GM19023 (cell line): ENCODE results near the gene KIF18B.

ENCODE experiments used
- ATAC-seq: cut with Tn5 transposase; IDR thresholded peaks from one replicate; pipeline ENCODE4 v1.9.1; 2021; ENCODE audit warnings: mild to moderate bottlenecking, moderate library complexity; ENCODE audit not compliant: unreplicated experiment

KIF18B gene

DNA sequence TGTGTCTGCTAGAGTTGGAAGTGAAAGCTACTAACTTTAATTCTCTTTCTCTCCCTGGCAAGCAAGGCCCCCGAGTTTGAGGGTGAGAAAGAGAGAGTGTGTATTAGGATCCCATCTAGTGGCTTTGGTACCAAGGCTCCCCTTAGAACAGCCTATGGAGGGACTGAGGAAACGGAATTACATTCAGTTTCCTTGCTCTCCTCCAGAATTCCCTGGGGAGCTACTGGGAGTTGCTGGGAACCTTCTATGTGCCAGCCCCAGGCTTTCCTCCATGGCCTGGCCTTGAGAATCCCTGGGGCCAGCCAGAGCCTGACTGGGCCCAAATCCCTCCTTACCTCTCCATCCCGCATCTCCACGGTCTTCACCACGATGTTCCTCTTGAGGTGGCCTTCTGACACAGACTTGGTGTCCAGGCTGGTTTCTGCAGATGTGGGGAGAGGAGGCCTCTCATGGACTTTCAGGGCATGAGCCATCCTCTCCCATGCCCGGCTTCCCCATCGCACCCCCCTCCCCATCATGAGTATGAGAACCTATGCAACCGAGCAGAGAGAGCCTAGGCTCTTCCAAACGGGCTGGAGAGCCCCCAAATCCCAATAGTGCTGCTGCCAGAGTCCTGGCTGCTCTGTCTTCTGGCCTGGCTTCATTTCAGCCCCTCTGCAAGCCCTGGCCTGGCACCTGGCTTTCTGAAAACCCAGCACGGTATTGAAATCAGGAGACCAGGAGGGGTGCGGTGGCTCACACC is 39.7 kb downstream of the KIF18B start:
- no peak for ATAC-seq

DNA sequence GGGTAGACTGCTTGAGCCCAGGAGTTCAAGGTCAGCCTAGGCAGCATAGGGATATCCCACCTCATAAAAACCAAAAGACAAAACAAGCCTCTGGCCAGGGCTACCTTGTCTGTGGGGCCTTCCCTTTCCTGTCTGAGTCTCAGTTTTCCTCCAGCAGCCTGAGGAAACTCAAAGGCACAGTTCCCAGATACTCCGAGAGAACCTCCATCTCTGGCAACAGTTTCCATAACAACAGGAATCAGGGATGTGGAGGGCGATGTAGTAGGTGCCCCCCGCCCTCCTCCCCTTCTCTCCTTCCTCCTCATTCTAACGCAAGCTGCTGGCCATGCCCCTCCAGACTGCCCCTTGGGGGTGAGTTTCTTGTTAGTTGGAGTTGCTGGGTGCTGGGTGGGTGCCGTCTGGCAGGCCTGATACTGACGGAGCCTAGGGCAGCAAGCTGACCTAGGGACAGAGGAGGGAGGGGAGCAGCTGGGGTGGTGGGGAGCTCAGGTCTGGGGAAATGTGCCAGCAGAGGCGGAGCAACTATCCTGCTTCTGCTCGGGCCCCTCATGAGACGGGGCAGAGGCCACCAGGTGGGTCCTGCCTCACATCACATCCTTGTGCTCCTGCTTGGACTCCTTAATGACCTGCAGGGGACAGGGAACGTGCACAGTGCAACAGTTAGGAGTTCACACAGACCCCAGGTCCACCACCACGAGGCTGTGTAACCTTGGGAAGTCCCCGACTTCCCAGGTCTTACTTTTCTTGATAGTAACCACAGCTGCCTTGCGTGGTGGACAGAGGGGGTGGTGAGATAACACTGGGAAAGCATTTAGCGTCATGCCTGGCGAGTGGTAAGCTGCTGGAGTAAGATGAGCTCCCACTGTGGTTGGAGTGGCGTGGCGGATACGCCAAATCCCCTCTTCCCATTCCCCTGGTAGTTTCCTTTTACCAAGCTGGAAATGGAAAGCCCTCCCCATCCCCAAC is 40.5 kb downstream of the KIF18B start:
- no peak for ATAC-seq

DNA sequence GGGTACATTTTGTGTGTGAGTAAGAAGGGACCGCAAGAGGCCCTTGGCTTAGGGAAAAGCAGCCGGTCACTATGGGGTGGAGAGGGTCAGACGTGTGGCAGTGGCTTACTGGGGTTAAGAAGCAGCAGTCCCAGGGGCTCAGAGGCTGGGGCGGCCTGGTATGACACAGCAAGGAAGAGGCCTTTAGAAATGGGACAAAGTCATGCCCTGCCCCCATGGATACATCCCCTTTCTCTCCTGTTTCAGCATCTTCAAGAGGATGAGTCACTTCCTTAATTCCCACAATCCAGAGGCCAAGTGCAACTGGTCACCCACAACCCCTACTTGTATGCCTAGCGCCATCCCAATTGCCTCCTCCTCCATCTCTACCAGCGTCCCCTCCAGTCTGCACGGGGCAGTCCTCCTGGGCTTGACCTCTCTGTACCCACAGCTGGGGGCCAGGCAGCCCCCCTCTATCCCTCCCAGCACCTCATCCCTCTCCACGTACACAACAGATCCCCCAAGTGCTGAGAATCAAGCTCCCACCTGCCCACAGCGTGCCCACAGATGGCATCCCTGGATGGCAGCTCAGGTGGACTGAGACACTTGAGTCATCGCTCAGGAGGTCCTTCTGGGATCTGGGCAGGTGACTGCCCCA is 41.4 kb downstream of the KIF18B start:
- no peak for ATAC-seq

DNA sequence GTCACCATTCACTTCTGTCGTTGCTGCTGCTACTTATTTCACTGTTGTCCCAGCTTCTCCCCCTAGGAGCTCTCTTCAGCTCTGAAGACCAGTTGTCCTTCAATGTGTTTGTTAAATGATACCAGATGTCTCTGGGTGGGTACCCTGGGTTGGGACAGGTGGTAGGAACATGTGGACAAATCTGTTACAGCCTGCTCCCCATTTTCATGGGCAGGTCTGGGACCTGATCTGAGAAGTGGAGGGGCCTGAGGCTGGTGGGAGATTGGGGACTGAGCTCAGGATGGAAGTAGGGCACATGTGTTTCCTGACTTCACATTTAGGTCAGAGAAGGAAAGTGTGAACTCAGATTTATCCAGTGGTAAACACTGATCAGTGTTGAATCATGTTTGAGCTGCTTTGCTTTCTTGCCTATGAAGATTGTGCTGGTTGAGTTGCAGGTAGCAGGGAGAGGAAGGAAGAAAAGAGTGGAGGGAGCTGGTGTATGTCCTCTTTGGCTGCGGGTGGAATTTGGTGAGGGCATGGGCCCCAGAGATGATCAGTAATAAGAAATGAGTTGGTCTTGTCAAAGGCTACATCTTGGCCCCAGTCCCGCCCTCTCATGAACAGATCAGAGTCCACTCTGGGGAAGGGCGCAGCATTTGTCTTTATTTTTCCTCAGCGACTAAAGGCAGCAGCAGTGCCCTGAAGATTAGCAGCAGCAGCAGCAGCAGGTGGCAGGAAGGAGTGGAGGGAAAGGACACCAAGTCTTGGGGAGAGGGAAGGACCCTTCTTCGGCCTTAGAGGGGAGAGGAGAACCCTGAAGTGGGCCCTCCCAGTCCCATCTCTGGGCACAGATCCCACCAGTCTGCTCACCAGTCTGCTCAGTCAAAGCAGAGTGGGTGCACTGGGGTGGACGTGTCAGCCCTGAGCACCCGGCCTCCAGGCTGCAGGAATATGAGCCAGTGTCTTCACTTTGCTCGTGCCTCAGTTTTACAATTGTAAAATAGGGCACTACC is 42.3 kb downstream of the KIF18B start:
- no peak for ATAC-seq

DNA sequence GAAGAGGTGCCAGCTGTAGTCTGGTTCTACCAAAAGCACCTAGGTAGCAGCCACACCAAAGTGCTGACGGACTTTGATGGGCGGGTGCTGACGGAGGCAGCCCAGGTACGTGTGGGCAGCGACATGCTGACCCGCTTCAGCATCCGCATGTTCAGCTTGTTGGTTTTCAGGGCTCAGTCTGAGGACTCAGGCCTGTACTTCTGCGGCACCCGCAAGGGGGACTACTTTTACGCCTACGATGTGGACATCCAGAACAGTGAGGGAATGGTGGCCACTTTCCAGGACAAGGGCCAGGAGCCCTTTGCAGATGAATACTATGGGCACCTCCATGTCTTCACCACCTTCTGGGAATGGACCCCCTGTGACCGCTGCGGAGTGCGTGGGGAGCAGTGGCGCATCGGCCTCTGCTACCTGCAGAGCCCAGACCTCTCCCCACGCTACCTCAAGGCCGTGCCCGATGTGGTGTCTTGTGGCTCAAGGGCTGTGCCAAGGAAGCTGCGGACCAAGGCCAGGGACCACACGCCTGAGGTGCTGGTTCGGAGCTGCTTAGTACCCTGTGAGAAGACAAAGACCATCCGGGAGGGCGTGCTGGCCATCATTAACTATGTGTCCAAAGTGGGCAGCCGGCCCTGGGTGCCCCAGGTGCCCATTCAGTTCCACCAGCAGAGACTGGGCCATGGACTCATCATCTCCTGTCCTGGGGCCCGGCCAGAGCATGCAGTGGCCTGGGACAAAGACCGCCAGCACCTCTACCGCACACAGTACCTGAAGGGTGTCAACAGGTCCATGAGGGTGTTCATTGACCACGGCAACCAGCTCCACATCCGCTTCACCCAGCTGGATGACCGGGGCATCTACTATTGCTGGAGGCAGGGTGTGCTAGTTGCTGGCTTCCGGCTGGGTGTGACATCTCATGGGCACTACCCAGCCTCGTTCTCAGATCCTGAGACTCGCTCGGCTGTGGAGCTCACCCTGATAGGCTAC is 43.3 kb downstream of the KIF18B start:
- no peak for ATAC-seq

DNA sequence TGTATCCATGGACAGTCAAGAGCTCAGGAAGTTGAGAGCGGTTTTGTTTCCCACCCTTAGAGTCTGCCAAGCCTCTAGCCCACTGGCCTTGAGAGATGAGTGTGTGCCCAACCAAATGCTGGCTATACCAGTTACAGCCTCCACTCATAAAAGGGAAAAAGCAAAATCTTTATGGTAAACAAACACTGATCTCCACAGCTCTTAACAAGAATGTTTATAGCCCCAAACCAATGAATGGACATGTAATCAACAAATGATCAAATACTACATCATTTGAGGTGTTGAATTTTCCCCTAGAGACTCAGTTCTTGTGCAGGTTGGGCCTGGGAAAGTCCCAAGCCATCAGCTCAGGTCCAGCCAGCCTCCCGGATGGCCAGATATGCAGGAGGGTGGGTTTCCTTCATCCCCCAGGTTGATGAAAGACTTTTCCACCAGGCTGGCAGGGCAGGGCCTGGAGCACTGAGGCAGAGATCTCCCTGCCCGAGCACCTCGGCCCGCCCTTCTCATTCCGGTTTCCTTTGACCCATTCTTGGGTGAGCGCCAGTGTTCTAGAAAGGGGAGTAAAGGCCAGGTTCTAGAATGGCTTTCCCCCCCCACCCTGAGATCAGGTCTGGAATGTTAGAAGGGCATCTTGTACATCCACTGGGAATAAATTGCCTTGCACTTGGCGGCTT is 44.4 kb downstream of the KIF18B start:
- ATAC-seq, result no peak

DNA sequence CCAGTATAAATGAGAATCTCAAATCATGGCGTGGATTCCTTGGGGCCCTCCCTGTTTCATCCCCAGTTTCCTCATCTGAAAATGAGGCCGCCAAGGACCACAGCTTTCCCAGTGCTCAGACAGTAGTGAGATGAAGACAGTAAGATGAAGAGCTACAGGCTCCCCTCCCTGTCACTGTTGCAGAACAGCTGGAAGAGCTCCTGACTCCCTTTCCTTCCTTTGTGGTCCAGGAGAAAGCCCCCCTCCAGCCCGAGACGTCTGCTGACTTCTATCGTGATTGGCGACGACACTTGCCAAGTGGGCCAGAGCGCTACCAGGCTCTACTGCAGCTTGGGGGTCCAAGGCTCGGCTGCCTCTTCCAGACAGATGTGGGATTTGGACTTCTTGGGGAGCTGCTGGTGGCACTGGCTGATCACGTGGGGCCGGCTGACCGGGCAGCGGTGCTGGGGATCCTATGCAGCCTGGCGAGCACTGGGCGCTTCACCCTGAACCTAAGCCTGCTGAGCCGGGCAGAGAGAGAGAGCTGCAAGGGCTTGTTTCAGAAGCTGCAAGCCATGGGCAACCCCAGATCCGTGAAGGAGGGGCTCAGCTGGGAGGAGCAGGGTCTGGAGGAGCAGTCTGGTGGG is 45.3 kb downstream of the KIF18B start:
- ATAC-seq, result no peak

DNA sequence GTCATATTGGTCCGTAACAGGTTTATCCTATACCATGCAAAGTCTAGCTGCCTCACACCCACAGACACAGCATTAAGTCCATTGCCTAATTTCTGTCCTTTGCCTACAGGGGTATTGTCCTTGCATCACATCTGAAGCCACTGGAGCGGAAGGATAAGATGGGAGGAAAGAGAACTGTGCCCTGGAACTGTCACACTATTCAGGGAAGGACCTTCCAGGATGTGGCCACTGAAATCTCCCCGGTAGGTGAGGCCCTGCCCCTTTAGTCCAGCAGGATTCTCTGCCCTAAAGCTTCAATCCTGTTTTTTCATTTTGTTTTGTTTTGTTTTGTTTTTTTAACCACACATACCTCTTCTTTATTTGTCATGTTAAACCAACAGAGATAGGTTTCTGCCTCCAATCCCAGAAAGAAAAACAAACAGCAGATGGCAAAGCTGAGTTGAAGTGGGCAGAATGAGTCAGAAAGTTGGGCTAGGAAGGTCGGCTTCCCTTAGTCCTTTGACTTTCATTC is 46.1 kb downstream of the KIF18B start:
- no peak for ATAC-seq

DNA sequence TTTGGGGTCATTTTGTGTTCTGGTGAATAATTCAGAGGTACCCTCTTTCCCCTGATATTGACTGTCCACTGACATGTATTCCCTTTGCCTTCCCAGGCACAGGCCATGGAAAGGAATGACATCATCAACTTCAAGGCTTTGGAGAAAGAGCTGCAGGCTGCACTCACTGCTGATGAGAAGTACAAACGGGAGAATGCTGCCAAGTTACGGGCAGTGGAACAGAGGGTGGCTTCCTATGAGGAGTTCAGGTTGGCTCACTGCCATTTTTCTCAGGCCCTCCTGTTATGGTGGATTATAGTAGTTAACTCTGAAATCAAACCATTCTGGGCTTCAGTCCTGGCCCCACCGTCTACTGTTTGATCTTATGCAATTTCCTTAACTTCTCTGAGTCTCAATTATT is 46.7 kb downstream of the KIF18B start:
- ATAC-seq, result no peak

DNA sequence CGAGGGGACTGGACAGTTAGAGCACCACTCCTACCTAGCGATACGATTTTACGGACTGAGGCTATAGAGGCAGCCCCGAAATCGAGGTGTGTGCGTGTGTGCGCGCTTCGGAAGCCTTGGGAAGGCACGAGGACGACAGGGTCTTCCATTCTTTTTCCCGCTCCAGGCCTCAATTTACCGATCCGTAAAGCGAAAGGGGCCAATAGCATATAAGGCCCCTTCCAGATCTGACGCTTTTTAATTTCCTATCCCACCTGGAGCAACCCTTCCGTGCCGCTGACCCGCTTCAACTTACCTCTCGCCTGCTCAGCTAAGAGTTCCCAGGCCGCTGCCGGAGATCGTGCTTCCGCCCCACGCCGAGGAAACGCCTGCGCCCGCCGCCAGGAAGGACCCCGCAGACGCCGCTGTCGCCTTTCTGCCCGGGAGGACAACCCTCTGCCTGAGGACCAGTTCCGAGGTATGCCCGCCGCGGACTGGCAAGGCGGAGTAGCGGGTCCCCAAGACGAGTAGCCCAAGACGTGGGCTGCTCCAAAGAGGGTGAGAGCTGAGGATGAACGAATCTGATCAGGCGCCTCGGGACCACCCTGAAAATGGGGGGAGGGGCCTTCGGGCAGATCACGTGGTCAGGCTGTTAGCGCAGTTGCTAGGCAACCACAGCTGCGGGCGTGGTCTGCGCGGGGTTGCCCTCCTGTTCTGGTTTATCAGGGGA is 48.3 kb downstream of the KIF18B start, which contains the start of gene EFTUD2:
Gene EFTUD2, minus strand, starts transcription at position 372 of the 709 bp plus-strand sequence. CDS start 4,924 bp downstream, outside the sequence.
- peak; percentile 76 for ATAC-seq

DNA sequence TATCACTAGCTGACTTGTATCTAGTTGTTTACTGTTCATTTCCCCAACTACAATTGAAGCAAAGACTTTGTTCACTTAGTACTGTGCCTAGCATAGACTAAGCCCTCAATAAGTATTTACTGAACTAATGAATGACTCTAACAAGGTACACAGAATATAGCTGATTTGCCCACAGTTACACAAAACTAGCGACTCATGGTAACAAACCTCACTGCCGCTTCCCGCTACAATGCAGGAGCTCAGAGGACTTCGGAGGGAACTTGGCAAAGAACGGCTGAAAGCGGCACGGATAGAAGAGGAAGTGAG is 48.9 kb downstream of the KIF18B start:
- ATAC-seq, result no peak

DNA sequence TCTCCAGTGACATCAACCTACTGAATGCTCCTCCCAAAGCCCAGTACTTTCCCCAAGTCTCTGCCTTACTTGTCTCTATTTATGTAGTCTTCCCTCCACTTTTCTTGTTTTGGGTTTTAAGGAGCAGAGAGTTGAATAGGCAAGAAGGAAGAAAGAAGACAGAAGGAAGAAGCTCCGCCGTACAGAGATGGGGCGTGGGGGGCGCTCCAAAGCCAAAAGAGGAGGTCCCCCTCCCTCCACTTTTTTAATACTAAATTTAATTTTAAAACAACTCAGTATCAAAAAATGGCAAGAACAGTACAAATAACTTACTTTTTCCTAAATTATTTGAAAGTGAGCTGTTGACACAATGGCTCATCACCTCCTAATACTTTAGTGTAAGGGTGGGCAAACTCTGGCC is 52.9 kb downstream of the KIF18B start:
- ATAC-seq, result no peak

DNA sequence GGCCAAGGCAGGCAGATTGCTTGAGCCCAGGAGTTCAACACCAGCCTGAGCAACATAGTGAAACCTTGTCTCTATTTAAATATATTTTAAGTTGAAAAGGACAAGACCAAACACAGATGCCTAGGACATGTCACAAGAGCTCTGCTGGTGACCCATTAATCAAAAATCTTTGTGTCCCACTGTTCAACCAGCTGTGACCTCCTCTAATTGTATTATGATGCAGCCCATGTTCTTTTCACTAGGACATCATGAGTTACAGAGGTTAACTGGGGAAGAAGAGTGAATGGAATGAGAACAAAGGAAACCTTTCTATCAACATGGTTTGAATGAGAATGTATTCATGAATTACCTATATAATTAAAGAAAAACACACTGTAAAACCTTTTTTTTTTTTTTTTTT is 55.3 kb downstream of the KIF18B start:
- ATAC-seq, result no peak

DNA sequence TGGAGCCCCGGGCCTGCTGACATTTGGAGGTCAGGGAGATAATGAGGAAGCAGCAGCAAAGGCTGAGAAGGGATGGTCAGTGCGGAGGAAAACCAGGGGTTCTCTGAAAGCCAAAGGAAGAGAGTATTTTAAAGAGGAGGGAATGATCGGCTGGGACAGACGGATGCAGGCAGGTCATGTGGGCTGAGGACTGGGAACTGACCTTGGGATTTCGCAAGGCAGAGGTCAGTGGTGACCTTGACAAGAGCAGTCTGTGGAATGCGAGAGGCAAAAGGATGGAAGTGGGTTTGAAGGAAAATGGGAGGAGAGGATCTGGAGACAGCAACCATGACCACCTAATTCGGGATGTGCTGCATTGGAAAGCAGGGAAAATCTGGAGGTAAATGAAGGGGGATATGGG is 58.6 kb downstream of the KIF18B start:
- ATAC-seq, result no peak

DNA sequence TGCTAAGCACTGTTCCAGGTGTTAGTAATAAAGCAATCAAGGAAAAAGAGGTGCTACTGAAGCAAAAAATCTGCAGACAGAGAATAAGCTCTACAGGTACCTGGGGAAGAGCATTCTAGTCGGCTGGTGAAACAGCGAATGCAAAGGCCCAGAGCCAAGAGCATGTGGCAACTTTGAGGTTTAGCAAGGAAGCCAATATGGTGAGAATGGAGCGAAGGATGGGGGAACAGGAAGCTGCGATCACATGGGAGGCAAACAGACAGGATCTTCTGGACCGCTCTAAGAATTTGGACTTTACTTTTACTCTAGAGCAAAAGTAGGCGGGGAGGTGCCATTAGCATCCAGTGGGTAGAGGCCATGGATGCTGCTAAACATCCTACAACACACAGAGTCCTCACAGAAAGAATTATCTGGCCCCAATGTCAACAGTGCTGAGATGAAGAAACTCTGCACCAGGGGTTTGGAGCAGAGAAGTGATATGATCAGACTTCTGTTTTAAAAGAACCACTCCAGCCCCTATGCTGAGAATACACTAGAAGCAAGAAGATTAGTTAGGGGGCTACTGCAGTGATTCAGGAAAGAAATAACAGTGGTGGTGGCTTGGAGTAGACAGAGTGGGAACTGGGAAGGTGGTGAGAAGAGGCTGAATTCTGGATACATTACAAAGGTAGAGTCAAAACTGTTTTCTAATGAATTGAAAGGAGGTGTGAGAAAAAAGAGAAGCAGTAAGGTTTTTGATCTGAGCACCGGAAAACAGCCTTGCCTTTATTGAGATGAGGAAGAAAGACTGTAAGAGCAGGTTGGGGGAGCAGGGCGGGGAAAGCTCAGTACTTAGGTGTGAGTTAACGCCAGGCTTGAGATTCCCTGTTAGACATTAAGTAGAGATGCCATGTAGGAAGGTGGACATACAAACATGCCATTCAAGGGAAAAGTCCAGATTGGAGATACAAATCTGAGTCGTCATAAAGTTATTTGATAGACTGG is 59.3 kb downstream of the KIF18B start:
- ATAC-seq, result no peak

DNA sequence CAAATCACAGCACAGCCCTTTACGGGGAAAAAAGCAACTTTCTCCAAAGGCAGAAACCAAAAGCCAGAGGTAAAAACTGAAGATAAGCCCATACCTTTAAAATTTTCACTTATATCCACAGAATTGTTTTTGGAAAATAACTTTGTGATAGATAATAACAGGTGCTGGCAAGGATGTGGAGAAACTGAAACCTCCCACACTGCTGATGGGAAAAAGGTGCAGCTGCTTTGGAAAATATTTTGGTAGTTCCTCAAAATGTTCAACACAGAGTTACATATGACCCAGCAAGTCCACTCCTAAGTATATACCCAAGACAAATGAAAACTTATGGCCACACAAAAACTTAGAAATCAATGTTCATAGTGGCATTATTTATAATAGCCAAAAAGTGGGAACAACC is 60.6 kb downstream of the KIF18B start:
- ATAC-seq, result no peak
